Measurements from ENCODE around the gene TRIO.

TRIO gene

GRCh38 chr5:14264605-14265316 lies 121.6 kb downstream of the TRIO start:
- DNase-seq (ENCODE audit: low read depth in 1 of 2, low spot score in 1 of 2), result peak; percentile 23 to 25

DNA sequence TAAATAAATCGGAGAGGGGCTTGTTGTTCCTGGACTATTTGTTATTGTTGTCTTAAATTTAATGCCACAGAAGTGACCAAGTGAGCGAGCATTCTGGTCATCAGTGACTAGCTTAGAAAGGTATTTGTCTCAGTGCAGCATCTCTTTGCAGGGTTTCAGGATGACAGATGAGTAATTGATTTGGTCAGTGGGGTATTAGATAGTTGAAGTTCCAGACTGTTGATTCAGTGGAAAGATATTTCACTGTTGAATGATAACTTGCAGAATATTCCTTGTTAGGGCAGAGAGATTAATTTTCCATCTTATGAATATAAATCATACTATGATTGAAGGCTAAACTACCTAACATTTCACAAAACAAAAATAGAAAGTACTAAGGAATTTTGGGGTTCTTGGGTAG lies 122.4 kb downstream of the TRIO start:
- DNase-seq (ENCODE audit: low read depth in 1 of 2, low spot score in 1 of 2), result no peak

- no peak for DNase-seq (ENCODE audit: low read depth in 1 of 2, low spot score in 1 of 2)
Observed at GRCh38 chr5:14266171-14266570, 123.0 kb downstream of the TRIO start.

DNA sequence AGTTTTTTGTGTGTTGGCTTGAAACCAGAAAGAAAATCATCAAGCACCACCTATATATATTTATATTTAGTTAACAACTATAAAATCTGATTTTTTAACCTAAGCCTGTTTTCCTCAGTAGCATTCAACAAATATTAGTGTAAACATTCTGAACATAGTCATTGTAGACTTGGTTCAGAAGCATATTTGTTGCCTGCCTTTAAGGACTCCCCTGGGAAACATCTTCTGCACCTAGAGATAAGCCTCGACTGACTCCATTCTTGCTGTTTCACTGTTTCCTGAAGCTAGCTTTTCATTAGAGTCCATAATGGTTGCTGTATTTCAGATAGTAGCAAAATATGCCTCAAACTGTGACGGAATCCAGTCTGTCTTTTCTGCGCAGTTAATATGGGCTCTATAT lies 123.5 kb downstream of the TRIO start:
- no peak for DNase-seq (ENCODE audit: low read depth in 1 of 2, low spot score in 1 of 2)

DNA sequence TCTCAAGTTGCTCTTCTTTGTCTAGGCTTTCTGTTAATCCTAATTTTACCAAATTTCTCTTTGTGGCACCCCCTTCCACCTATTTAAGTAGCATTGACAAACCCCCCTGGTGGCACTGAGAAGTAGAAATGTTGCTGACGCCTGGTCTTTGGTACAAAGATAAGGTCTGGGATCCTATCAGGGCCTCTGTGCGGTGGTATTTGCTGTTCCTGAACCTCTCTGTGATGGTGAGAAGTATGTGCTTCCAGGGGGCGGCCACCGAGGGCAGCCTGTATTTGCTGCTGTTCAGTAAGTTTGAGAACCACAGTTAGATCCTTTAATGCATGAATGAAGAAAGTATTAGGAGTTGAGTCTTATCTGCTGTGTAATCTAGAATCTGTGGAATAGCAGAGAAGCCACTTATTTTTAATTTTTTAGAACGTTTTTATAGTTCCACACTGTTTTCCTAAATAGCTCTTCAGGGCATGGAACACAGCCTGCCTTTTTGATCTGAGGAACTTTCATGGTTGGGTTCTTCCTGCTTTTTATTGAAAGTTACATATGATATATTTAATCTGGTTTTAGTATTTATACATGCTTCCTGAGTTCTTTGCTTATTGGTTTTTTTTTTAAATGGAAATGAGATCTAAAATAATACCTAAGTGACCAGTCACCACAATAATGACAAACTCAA lies 124.2 kb downstream of the TRIO start:
- no peak for DNase-seq (ENCODE audit: low read depth in 1 of 2, low spot score in 1 of 2)

- DNase-seq (ENCODE audit: low read depth in 1 of 2, low spot score in 1 of 2), result no peak
Observed at GRCh38 chr5:14267991-14268708, 125.0 kb downstream of the TRIO start.

DNA sequence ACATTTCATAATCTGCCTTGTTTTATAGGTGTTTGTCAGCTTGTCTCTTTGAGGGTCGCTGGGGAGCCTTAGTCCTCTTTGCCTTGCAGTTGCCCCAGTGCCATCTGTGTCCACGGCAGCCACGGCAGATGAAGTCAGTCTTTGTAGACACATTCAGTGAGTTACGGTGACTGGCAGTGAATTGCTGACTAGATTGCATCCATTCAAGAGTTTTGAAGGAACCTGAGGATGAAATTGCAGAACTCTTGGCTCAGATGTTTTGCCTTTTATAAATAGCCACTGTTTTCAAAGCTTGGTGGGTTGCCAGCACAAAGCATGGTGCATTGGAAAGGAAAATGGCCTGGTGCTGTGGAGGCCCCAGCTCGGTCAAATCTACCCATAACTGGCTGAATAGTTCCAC lies 125.6 kb downstream of the TRIO start:
- no peak for DNase-seq (ENCODE audit: low read depth in 1 of 2, low spot score in 1 of 2)

DNA sequence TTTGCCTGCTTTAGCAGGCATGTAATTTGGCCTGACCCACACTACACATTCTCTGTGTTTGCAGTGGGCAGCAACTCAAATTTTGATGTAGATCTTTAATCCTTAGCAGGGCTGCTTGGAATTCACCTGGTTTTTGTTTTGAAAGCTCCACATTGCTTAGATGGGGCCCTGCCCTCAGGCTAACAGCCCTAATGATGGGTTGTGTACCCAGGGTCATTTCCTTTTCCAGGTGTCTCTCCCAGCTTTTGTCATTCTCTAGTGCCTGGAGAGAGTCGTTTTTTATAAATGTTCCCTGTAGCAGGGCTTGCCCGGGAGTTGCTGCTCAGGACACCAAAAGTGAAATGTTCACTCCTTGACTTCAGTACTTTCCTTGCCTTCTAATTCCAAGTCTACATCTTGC lies 126.3 kb downstream of the TRIO start:
- no peak for DNase-seq (ENCODE audit: low read depth in 1 of 2, low spot score in 1 of 2)

GRCh38 chr5:14270209-14270702 lies 127.1 kb downstream of the TRIO start:
- DNase-seq (ENCODE audit: low read depth in 1 of 2, low spot score in 1 of 2), result no peak

- DNase-seq (ENCODE audit: low read depth in 1 of 2, low spot score in 1 of 2), result no peak
Observed at GRCh38 chr5:14272548-14273205, 129.5 kb downstream of the TRIO start.

DNA sequence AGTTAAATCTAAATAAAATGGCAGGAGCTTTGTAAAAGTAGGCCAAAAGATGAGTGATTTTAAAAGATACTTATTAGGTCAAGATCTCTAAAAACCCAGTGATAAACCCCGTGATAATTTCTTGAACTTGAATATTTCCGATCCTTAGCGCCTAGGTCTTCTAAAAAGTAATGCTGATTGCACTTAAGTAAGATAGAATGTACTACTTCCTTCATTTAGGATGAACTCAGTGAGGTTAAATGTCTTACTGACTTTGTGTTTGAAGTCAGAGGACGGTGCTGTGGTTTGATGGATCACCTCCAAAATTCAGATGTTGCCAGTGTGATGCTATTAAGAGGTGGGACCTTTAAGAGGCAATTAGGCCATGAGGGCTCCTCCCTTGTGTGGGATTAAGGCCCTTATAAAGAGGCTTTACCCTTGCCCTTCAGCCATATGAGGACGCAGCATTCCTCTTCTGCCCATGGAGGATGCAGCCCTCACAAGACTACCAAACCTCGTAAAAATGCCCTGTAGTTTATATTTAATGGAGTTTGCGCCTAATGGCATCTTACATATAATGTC lies 130.1 kb downstream of the TRIO start:
- no peak for DNase-seq (ENCODE audit: low read depth in 1 of 2, low spot score in 1 of 2)

- DNase-seq (ENCODE audit: low read depth in 1 of 2, low spot score in 1 of 2), result no peak
Observed at GRCh38 chr5:14276380-14276779, 133.2 kb downstream of the TRIO start.

- no peak for DNase-seq (ENCODE audit: low read depth in 1 of 2, low spot score in 1 of 2)
Observed at GRCh38 chr5:14277385-14278320, 134.5 kb downstream of the TRIO start.

- DNase-seq (ENCODE audit: low read depth in 1 of 2, low spot score in 1 of 2), result no peak
Observed at GRCh38 chr5:14280294-14280854, 137.2 kb downstream of the TRIO start.

- DNase-seq (ENCODE audit: low read depth in 1 of 2, low spot score in 1 of 2), result no peak
Observed at GRCh38 chr5:14281746-14282181, 138.6 kb downstream of the TRIO start.

- no peak for DNase-seq (ENCODE audit: low read depth in 1 of 2, low spot score in 1 of 2)
Observed at GRCh38 chr5:14283139-14283538, 140.0 kb downstream of the TRIO start.

- no peak for DNase-seq (ENCODE audit: low read depth in 1 of 2, low spot score in 1 of 2)
Observed at GRCh38 chr5:14284392-14285148, 141.4 kb downstream of the TRIO start.

DNA sequence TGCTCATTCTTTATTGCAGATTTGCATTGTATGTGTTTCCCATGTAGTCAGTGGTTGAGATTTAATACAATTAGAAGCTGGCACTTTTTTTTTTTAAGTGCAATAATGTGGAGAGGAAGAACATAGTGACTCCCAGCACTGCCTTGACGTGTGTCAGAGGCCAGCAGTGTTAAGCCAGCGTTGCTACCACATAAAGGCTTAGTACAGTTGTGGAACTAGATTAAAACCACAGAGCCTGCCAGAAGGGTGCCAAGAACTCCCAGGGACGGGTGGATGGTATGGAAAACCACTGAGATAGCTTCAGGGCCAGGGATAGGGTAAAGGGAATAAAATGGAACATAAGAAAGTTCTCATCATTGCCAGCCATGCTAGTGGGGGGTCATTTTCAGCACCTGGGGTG lies 142.9 kb downstream of the TRIO start:
- no peak for DNase-seq (ENCODE audit: low read depth in 1 of 2, low spot score in 1 of 2)
